ENCODE measurements around the gene CLSTN3. TPM values are rescaled to one million over a fixed set of nuclear protein-coding genes. Genes with fewer than 3 reads are reported as not detected.

CLSTN3 gene
- total and polyA plus RNA-seq, 4 donors, result 6.1 to 37.2 (median 26.8) TPM

DNA sequence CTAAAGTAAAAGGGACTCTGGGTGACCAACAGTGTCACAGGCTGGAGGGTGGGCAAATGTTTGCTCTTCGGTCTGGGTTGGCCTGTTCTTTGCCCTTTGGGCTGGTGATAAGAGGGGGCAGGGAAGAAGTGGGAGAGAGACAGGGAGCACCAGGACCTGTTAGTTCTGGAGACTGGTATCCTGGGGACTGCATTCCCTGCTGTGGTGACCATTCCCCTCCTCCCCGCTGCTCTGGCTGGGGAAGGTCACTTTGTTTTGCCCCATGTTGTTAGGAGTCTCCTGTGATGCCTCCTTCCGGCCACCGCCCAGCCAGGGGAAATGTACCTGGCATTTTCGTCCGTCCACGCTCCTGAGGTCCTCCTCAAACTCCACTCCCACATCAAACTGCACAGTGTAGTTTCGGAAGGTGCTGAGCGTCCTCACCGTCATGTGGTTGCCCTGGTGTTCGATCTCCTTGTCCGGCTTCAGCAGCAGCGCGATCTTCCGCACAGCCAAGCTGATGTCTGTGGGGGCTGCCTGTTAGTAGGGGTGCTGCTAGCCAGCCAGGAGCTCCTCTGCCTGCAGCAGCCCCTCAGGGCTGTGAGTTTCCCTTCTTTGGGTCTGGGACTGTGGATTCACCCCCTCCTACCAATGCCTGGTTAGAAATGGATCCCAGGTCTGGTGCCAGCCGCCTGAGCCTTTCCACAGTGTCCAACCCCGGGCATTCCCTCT lies 2.1 kb upstream of the CLSTN3 start (continued):
- TF ChIP-seq, protein P1, sequence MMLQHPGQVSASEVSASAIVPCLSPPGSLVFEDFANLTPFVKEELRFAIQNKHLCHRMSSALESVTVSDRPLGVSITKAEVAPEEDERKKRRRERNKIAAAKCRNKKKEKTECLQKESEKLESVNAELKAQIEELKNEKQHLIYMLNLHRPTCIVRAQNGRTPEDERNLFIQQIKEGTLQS (IDR thresholded peaks at IDR 0.05), result no peak
- TF ChIP-seq YY1 (IDR thresholded peaks at IDR 0.05), result peak; percentile 57
- TF ChIP-seq, protein P2, sequence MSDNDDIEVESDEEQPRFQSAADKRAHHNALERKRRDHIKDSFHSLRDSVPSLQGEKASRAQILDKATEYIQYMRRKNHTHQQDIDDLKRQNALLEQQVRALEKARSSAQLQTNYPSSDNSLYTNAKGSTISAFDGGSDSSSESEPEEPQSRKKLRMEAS (IDR thresholded peaks at IDR 0.05), result peak; percentile 48
- TF ChIP-seq RXRA (IDR thresholded peaks at IDR 0.05), result peak; percentile 48 to 82

DNA sequence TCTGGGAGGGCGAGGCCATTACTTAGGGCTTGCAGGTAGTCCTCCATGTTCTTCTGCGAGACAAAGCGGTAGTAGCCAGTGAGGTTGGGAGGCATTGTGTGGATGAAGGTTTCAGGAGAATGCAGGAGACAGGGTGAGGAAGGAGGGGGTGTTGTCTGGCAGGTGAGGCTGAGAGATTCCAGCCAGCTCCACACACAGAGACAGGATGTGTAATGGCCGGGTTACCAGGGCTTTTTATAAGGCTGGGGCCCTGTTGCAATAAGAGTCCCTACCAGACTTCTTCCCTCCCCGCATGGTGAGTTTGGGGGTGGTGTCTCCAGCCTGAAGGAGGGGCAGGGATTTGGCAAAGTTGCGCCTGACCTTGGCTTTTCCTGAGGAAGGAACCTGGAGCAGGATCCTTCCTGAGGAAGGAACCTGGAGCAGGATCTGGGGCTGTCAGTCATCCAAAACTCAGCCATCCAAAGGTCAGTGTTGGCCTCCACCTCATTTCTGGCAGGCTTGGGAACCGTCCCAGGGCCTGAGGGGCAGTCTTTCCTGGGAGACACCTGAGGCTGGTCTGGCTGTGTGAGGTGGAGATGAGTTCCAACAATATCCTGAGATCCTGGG lies 1.4 kb upstream of the CLSTN3 start, which contains the start of gene RBP5:
Gene RBP5, minus strand, starts transcription at position 209 of the 606 bp plus-strand sequence. Its CDS starts 114 bp downstream, at position 95.
- Histone ChIP-seq H3K27me3 (ENCODE audit: control insufficient read depth in 4 of 4, insufficient read depth in 4 of 4, low read length in 3 of 4) (no peaks in the 10 kb centered on the region), H3K9ac (ENCODE audit: low read depth in 1 of 2, low read length in 2 of 2) (peak within 1 kb of the TSS; percentile 71 to 83), H3K36me3 (ENCODE audit: control insufficient read depth in 4 of 4, insufficient read depth in 3 of 4, low read depth in 1 of 4, low read length in 3 of 4) (peaks cover 0 to 4% (median 3%) of the 10 kb centered on the region in 4 donors), H3K4me3 (ENCODE audit: low read depth in 1 of 3, low read length in 3 of 3) (peak within 1 kb of the TSS; percentile 57 to 88 (median 80)), H3K9me3 (ENCODE audit: control insufficient read depth in 4 of 4, low read length in 3 of 4) (no peaks in the 10 kb centered on the region), H3K27ac (ENCODE audit: low read depth in 1 of 2, low read length in 2 of 2) (peak within 1 kb of the TSS; percentile 83 to 89), H3K4me1 (ENCODE audit: control insufficient read depth in 4 of 4, insufficient read depth in 4 of 4, low read length in 3 of 4) (peaks cover 1 to 53% (median 34%) of the 10 kb centered on the region in 4 donors)
- DNase-seq (ENCODE audit: low spot score), result no peak
- TF ChIP-seq YY1 (IDR thresholded peaks at IDR 0.05) (no peak), FOXA1 (IDR thresholded peaks at IDR 0.05) (no peak), TAF1 (conservative IDR thresholded peaks at IDR 0.05) (peak; percentile 80), HNF4G (IDR thresholded peaks at IDR 0.05) (peak; percentile 56), JUND (IDR thresholded peaks at IDR 0.05) (peak in 1 of 2 donors; percentile 57), SP1 (IDR thresholded peaks at IDR 0.05) (peak; percentile 63), EGR1 (IDR thresholded peaks at IDR 0.05; ENCODE audit: low read depth in 2 of 2) (peak in 1 of 2 donors; percentile 30), RAD21 (IDR thresholded peaks at IDR 0.05) (no peak), NR2F2 (IDR thresholded peaks at IDR 0.05) (no peak), HNF4A (conservative IDR thresholded peaks at IDR 0.05) (peak; percentile 81 to 82), GABPA (IDR thresholded peaks at IDR 0.05 in 1 of 2, conservative IDR thresholded peaks at IDR 0.05 in 1 of 2) (no peak), FOXA2 (IDR thresholded peaks at IDR 0.05) (no peak), RXRA (IDR thresholded peaks at IDR 0.05) (peak in 1 of 2 donors; percentile 76)
- TF ChIP-seq, protein P3, sequence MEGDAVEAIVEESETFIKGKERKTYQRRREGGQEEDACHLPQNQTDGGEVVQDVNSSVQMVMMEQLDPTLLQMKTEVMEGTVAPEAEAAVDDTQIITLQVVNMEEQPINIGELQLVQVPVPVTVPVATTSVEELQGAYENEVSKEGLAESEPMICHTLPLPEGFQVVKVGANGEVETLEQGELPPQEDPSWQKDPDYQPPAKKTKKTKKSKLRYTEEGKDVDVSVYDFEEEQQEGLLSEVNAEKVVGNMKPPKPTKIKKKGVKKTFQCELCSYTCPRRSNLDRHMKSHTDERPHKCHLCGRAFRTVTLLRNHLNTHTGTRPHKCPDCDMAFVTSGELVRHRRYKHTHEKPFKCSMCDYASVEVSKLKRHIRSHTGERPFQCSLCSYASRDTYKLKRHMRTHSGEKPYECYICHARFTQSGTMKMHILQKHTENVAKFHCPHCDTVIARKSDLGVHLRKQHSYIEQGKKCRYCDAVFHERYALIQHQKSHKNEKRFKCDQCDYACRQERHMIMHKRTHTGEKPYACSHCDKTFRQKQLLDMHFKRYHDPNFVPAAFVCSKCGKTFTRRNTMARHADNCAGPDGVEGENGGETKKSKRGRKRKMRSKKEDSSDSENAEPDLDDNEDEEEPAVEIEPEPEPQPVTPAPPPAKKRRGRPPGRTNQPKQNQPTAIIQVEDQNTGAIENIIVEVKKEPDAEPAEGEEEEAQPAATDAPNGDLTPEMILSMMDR (IDR thresholded peaks at IDR 0.05; ENCODE audit: low read depth, low read length, missing input control), result no peak
- TF ChIP-seq, protein P4, sequence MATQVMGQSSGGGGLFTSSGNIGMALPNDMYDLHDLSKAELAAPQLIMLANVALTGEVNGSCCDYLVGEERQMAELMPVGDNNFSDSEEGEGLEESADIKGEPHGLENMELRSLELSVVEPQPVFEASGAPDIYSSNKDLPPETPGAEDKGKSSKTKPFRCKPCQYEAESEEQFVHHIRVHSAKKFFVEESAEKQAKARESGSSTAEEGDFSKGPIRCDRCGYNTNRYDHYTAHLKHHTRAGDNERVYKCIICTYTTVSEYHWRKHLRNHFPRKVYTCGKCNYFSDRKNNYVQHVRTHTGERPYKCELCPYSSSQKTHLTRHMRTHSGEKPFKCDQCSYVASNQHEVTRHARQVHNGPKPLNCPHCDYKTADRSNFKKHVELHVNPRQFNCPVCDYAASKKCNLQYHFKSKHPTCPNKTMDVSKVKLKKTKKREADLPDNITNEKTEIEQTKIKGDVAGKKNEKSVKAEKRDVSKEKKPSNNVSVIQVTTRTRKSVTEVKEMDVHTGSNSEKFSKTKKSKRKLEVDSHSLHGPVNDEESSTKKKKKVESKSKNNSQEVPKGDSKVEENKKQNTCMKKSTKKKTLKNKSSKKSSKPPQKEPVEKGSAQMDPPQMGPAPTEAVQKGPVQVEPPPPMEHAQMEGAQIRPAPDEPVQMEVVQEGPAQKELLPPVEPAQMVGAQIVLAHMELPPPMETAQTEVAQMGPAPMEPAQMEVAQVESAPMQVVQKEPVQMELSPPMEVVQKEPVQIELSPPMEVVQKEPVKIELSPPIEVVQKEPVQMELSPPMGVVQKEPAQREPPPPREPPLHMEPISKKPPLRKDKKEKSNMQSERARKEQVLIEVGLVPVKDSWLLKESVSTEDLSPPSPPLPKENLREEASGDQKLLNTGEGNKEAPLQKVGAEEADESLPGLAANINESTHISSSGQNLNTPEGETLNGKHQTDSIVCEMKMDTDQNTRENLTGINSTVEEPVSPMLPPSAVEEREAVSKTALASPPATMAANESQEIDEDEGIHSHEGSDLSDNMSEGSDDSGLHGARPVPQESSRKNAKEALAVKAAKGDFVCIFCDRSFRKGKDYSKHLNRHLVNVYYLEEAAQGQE (IDR thresholded peaks at IDR 0.05), result peak; percentile 40
- TF ChIP-seq, protein P5, sequence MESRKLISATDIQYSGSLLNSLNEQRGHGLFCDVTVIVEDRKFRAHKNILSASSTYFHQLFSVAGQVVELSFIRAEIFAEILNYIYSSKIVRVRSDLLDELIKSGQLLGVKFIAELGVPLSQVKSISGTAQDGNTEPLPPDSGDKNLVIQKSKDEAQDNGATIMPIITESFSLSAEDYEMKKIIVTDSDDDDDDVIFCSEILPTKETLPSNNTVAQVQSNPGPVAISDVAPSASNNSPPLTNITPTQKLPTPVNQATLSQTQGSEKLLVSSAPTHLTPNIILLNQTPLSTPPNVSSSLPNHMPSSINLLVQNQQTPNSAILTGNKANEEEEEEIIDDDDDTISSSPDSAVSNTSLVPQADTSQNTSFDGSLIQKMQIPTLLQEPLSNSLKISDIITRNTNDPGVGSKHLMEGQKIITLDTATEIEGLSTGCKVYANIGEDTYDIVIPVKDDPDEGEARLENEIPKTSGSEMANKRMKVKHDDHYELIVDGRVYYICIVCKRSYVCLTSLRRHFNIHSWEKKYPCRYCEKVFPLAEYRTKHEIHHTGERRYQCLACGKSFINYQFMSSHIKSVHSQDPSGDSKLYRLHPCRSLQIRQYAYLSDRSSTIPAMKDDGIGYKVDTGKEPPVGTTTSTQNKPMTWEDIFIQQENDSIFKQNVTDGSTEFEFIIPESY (IDR thresholded peaks at IDR 0.05), result no peak
- TF ChIP-seq, protein P2 (IDR thresholded peaks at IDR 0.05), result no peak
- TF ChIP-seq, protein P1 (IDR thresholded peaks at IDR 0.05), result no peak
- WGBS, result 29% methylated on average over 7 of the region's 7 CpGs

All from liver (tissue), 9 donors.